ENCODE data around the gene RNF25. TPM values are rescaled to one million over a fixed set of nuclear protein-coding genes. Genes with fewer than 3 reads are reported as not detected.
A peak's percentile ranks its signal among the peaks of the same experiment; 100 is the strongest.

Gene RNF25
- total RNA-seq, 1 donor from 2014 or later, result 35.7 TPM

GRCh38 chr2:218621007-218621406 is 50.8 kb downstream of the RNF25 start:
- TF ChIP-seq, protein P1, sequence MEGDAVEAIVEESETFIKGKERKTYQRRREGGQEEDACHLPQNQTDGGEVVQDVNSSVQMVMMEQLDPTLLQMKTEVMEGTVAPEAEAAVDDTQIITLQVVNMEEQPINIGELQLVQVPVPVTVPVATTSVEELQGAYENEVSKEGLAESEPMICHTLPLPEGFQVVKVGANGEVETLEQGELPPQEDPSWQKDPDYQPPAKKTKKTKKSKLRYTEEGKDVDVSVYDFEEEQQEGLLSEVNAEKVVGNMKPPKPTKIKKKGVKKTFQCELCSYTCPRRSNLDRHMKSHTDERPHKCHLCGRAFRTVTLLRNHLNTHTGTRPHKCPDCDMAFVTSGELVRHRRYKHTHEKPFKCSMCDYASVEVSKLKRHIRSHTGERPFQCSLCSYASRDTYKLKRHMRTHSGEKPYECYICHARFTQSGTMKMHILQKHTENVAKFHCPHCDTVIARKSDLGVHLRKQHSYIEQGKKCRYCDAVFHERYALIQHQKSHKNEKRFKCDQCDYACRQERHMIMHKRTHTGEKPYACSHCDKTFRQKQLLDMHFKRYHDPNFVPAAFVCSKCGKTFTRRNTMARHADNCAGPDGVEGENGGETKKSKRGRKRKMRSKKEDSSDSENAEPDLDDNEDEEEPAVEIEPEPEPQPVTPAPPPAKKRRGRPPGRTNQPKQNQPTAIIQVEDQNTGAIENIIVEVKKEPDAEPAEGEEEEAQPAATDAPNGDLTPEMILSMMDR (IDR thresholded peaks at IDR 0.05), result no peak
- H3K4me1 Mint-ChIP-seq (ENCODE audit: unreplicated experiment), result peaks cover 5% of the 10 kb centered on the region
- DNase-seq (ENCODE audit: extremely low spot score, unreplicated experiment), result no peak
- H3K27ac Mint-ChIP-seq (ENCODE audit: unreplicated experiment), result no peak overlapping the region
- peaks cover 25% of the 10 kb centered on the region for H3K36me3 Mint-ChIP-seq (ENCODE audit: unreplicated experiment)
- no peak overlapping the region for H3K4me3 Mint-ChIP-seq (ENCODE audit: unreplicated experiment)
- H3K27me3 Mint-ChIP-seq (ENCODE audit: unreplicated experiment), result no peaks in the 10 kb centered on the region
- no peaks in the 10 kb centered on the region for H3K9me3 Mint-ChIP-seq (ENCODE audit: unreplicated experiment)

DNA sequence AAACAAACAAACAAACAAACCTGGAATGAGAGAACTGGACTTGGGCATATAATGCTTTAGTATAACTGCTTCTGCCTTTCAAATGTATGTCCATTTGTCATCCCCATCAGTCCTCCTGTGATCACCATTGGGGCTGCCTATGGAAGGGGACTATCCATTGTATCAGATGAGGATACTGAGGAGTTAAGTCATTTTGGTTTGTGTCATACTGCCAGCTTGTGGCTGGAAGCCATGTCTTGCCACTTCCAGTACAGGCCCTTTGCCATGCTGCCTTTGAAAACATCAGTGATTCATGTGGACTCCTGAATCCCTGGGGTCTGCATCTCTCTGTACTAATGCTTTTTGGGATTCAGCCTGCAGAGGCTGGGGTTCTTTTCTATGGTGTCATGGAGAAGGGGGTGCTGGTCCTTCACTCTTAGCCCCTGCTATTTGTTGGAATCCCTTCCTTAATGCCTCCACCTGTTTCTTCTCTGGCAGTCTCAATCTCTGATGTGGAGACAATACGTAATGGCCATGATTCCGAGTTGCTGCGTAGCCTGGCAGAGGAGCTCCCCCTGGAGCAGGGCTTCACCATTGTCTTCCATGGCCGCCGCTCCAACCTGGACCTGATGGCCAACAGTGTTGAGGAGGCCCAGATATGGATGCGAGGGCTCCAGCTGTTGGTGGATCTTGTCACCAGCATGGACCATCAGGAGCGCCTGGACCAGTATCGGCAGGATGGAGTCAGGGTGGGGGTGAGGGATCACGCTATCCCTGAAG is 53.5 kb downstream of the RNF25 start:
- Mint-ChIP-seq H3K36me3 (ENCODE audit: unreplicated experiment) (peaks cover 25% of the 10 kb centered on the region), H3K4me1 (ENCODE audit: unreplicated experiment) (peaks cover 5% of the 10 kb centered on the region), H3K4me3 (ENCODE audit: unreplicated experiment) (no peak overlapping the region), H3K27me3 (ENCODE audit: unreplicated experiment) (no peaks in the 10 kb centered on the region), H3K9me3 (ENCODE audit: unreplicated experiment) (no peaks in the 10 kb centered on the region), H3K27ac (ENCODE audit: unreplicated experiment) (no peak overlapping the region)
- DNase-seq (ENCODE audit: extremely low spot score, unreplicated experiment), result no peak
- TF ChIP-seq, protein P1 (IDR thresholded peaks at IDR 0.05), result peak; percentile 43

GRCh38 chr2:218615868-218616315 is 55.9 kb downstream of the RNF25 start:
- H3K4me1 Mint-ChIP-seq (ENCODE audit: unreplicated experiment), result no peaks in the 10 kb centered on the region
- H3K27ac Mint-ChIP-seq (ENCODE audit: unreplicated experiment), result no peak overlapping the region
- H3K27me3 Mint-ChIP-seq (ENCODE audit: unreplicated experiment), result no peaks in the 10 kb centered on the region
- H3K4me3 Mint-ChIP-seq (ENCODE audit: unreplicated experiment), result no peak overlapping the region
- TF ChIP-seq, protein P1 (IDR thresholded peaks at IDR 0.05), result no peak
- H3K9me3 Mint-ChIP-seq (ENCODE audit: unreplicated experiment), result no peaks in the 10 kb centered on the region
- peaks cover 19% of the 10 kb centered on the region for H3K36me3 Mint-ChIP-seq (ENCODE audit: unreplicated experiment)
- DNase-seq (ENCODE audit: extremely low spot score, unreplicated experiment), result no peak

Other genes starting within 250 kb of the RNF25 start
- gene USP37, start 103.7 kb downstream of the RNF25 start, total RNA-seq, result 14.6 and 15.0 TPM in 2 replicates
- gene CNOT9, start 103.2 kb downstream of the RNF25 start, total RNA-seq, result 40.3 and 41.6 TPM in 2 replicates
- 16.7 and 24.7 TPM in 2 replicates for gene PLCD4, start 64.1 kb downstream of the RNF25 start, total RNA-seq
- 33.4 and 35.5 TPM in 2 replicates for gene ZNF142, start 12.4 kb downstream of the RNF25 start, total RNA-seq
- gene BCS1L, start 12.3 kb downstream of the RNF25 start, total RNA-seq, result 36.5 and 40.9 TPM in 2 replicates
- gene STK36, start 84 bp upstream of the RNF25 start, total RNA-seq, result 60.7 and 67.8 TPM in 2 replicates
- 23.7 and 28.6 TPM in 2 replicates for gene TTLL4, start 38.8 kb upstream of the RNF25 start, total RNA-seq
- 3.2 and 4.1 TPM in 2 replicates for gene CYP27A1, start 110.1 kb upstream of the RNF25 start, total RNA-seq
- not detected in 2 replicates for gene PRKAG3, start 159.8 kb upstream of the RNF25 start, total RNA-seq
- 0.42 and 0.64 TPM in 2 replicates for gene WNT6, start 187.8 kb upstream of the RNF25 start, total RNA-seq
- not detected in 2 replicates for gene WNT10A, start 208.8 kb upstream of the RNF25 start, total RNA-seq

All from osteocyte (in vitro differentiated cells).